Fibroblast of the aortic adventitia (primary cell): Measurements from ENCODE around the gene MTREX. TPM values are rescaled to one million over a fixed set of nuclear protein-coding genes. Genes with fewer than 3 reads are reported as not detected.
A peak's percentile ranks its signal among the peaks of the same experiment; 100 is the strongest.
"Not testable (repeated sequence)": the region's sequence is repeated elsewhere in the genome, so short reads cannot be mapped to it uniquely, and the experiment has no call there.

Source experiments
- DNase-seq: peaks from one replicate; pipeline ENCODE4 v3.0.0-alpha.2; 2010; ENCODE audit warnings: low read depth
- H3K4me3 ChIP-seq: 2 replicates; pipeline ENCODE4 v1.5.1; 2011; ENCODE audit warnings: low read depth, mild to moderate bottlenecking, control low read depth, low read length, moderate library complexity
- total RNA-seq: library from RNA; depleted of rRNA; stranded (reverse); fragments of >200 nt; gene quantifications from 2 replicates; pipeline ENCODE4 v1.2.3, GENCODE V29; 2012; ENCODE audit warnings: low replicate concordance
- TF ChIP-seq, protein P1 (sequence below): IDR thresholded peaks from 2 replicates; pipeline ENCODE4 v1.5.1; 2011; ENCODE audit warnings: mild to moderate bottlenecking, low read length, control low read depth, inconsistent platforms; ENCODE audit not compliant: insufficient read depth

Gene MTREX
- total RNA-seq, 1 donor = 123 TPM

DNA sequence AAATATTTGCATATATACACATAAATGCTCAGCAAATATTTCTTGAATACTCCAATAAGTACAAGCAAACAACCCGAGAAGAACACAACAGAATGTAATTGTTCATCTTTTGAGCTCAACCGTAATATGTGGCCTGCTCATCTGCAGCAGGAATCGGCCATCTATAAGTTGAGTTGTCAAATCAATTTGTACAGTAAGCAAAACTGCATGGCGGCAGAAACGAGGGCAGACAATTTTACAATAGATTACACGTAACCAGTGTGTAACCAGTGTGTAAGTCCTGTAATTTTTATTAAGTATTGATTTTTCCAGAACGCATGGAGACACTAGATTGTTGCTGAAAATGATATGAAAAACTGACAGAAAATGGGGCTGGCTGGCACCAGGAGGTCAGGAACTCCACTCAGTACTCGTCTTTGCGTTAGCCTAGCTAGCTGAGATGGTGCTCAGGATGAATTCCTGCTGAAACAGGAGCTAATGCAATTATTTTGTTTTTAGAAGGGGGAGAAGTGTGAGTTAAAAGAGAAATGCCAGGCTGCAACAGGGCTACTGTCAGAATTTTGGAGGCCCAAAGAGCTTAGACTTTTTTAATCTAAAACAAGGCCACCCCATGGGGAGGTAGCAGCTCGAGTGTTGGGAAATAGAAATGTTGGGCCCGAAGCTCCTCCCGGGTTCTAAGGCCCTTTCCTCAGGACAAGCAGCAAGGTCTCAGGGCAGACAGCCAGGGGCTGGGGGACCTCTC is 977 bp upstream of the MTREX start:
- peak; percentile 31 for DNase-seq
- TF ChIP-seq, protein P1, sequence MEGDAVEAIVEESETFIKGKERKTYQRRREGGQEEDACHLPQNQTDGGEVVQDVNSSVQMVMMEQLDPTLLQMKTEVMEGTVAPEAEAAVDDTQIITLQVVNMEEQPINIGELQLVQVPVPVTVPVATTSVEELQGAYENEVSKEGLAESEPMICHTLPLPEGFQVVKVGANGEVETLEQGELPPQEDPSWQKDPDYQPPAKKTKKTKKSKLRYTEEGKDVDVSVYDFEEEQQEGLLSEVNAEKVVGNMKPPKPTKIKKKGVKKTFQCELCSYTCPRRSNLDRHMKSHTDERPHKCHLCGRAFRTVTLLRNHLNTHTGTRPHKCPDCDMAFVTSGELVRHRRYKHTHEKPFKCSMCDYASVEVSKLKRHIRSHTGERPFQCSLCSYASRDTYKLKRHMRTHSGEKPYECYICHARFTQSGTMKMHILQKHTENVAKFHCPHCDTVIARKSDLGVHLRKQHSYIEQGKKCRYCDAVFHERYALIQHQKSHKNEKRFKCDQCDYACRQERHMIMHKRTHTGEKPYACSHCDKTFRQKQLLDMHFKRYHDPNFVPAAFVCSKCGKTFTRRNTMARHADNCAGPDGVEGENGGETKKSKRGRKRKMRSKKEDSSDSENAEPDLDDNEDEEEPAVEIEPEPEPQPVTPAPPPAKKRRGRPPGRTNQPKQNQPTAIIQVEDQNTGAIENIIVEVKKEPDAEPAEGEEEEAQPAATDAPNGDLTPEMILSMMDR = no peak
- H3K4me3 ChIP-seq = peak overlapping the region; percentile 97

DNA sequence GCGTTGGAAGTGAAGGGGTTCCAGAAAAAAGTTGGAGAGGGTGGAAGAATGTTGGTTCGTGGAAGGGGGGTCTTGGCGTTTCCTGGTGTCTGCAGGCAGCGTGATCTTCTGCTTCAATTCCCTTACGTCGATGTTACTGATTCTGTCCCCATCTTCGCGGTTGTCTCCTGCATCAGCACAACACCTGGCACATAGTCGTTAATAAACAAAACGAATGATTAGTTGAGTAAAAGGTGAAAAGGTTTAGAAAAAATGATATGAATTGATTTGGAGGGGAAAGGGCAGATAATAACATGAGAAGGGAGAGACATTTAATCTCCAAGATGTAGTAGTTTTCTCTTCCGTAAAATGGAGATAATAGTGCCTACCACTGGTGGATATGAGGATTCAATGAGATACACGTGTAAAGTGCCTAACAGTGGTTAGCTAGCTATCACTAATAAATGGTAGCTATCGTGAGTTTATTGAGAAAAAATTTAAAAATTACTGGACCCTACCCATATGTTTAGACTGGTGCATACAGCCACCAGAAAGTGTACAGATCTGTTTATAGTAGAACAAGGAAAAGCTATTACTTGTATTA is 556 bp downstream of the MTREX start:
- TF ChIP-seq, protein P1 = peak; percentile 12
- peak; percentile 21 for DNase-seq
- peak overlapping the region; percentile 97 for H3K4me3 ChIP-seq

DNA sequence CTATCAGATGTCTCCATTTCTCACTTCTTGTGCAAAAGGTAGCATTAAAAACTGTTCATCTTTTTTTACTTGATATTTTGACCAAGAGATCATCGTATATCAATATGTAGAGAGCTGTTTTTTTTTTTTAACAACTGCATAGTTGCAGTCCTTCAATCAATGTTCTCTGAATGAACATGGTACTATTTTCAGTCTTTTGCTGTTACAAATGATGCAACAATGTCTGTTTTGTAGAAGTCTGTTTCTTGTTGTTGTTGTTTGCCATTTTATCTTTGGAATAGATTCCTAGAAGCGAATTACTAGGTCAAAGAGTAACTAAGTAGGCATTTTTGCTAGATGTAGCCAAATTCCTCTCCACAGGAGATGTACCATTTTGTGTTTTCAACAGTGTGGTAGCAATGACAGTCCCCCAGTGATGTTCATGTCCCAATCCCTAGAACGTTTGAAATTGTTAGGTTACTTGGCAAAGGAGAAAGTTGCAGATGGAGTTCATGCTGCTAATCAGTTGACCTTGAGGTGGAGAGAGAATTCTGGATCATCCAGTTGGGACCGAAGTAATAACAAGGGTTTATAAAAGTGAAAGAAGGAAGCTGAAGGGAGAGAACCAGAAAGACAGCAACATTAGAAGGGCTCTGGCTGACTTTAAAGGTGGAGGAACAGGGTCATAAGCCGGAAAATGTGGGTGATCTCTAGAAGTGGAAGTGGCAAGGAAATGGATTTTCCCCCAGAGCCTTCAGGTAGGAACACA is 6.3 kb downstream of the MTREX start:
- DNase-seq = no peak
- no peak overlapping the region for H3K4me3 ChIP-seq
- TF ChIP-seq, protein P1 = no peak

DNA sequence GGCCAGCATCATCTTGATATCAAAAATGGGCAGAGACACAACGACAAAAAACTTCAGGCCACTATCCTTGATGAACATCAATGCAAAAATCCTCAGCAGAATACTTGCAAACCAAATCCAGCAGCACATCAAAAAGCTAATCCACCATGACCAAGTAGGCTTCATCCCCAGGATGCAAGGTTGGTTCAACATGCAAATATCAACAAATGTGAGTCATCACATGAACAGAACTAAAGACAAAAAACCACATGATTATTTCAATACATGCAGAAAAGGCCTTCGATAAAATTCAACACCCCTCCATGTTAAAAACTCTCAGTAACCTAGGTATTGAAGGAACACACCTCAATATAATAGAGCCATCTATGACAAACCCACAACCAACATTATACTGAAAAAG is 8.5 kb downstream of the MTREX start:
- TF ChIP-seq, protein P1 = no peak
- DNase-seq = no peak
- no peak overlapping the region for H3K4me3 ChIP-seq

DNA sequence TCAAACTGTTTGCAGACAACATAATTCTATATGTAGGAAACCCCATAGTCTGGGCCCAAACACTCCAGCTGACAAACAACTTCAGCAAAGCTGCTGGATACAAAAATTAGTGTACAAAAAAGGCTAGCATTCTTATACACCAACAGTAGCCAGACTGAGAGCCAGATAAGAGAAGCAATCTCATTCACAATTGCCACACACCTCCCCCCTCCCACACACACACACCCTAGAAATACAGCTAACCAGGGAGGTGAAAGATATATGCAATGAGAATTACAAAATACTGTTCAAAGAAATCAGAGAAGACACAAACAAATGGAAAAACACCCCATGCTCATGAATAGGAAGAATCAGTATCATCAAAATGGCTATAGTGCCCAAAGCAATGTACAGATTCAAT is 9.0 kb downstream of the MTREX start:
- no peak overlapping the region for H3K4me3 ChIP-seq
- TF ChIP-seq, protein P1 = no peak
- DNase-seq = no peak

DNA sequence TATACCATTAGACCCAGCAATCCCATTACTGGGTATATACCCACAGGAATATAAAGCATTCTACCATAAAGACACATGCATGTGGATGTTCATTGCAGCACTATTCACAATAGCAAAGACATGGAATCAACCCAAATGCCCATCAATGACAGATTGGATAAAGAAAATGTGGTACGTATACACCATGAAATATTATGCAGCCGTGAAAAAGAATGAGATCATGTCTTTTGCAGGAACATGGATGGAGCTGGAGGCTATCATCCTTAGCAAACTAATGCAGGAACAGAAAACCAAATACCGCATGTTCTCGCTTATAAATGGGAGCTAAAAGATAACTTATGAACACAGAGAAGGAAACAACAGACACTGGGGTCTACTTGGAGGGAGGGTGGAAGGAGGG is 10.4 kb downstream of the MTREX start:
- DNase-seq, H3K4me3 ChIP-seq: not testable (repeated sequence)

DNA sequence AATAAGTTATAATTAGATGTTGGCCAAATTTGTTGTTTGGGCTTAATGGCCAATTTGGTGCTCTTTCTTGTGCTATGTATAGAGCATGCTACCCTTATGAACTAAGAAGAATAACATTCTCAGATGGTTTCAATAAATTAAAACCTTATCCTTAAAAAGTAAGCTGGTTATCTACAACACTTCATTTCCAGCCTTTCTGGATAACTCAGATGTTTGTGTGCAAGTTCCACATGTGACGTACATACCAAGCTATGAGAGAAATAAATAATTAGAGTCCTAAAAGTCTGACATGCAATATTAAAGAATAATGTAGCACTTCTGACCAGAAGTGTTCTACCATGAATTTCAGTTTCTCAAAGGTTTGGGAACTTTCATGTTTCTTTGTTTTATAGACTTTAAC is 11.7 kb downstream of the MTREX start:
- no peak overlapping the region for H3K4me3 ChIP-seq
- TF ChIP-seq, protein P1 = no peak
- peak; percentile 34 for DNase-seq
